OCI-LY3 (cell line): ENCODE measurements around the gene JAZF1.

Source experiments
- EZH2phosphoT487 ChIP-seq: fragments of 200-600 bp; shearing (Covaris generic); IDR thresholded peaks from 2 replicates; pipeline ENCODE4 v1.6.1; 2018; ENCODE audit warnings: antibody characterized with exemption, mixed run types, low read depth
- TF ChIP-seq, protein P1 (sequence below): fragments of 200-600, 300-600 bp; sonication (generic); IDR thresholded peaks from 2 replicates; pipeline ENCODE4 v1.5.1; 2014; ENCODE audit warnings: antibody characterized with exemption, low read length, low read depth

DNA sequence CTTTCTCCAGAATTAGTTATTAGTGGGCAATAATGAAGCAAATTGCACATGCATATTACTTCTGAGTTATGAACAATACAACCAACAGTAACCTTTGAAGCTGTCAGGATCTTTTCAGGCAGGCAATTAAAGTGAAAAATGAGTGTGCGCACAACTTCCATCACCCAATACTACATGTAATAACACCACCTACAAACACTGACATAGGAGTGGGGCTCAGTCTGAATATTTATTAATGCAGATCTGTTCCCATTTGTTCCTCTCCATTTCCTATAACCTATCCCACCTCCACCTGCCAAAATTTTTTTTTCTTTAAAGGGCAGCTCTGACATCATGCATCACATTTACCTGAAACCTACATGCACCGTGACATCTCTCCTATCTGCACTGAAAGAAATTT is 177.2 kb downstream of the JAZF1 start:
- TF ChIP-seq, protein P1, sequence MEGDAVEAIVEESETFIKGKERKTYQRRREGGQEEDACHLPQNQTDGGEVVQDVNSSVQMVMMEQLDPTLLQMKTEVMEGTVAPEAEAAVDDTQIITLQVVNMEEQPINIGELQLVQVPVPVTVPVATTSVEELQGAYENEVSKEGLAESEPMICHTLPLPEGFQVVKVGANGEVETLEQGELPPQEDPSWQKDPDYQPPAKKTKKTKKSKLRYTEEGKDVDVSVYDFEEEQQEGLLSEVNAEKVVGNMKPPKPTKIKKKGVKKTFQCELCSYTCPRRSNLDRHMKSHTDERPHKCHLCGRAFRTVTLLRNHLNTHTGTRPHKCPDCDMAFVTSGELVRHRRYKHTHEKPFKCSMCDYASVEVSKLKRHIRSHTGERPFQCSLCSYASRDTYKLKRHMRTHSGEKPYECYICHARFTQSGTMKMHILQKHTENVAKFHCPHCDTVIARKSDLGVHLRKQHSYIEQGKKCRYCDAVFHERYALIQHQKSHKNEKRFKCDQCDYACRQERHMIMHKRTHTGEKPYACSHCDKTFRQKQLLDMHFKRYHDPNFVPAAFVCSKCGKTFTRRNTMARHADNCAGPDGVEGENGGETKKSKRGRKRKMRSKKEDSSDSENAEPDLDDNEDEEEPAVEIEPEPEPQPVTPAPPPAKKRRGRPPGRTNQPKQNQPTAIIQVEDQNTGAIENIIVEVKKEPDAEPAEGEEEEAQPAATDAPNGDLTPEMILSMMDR = no peak
- no peak for TF ChIP-seq EZH2phosphoT487
